Measurements from ENCODE around the gene CALHM1.

- no peak for TF ChIP-seq CTCF (conservative IDR thresholded peaks at IDR 0.05; ENCODE audit: low read length)
- TF ChIP-seq EZH2phosphoT487 (IDR thresholded peaks at IDR 0.05; ENCODE audit: borderline replicate concordance, low read depth, low read length) = no peak
These were observed 16.7 kb upstream of the CALHM1 start for GRCh38 chr10:103475437-103475836.
